ENCODE results near the gene ADCY3.

ADCY3 gene

DNA sequence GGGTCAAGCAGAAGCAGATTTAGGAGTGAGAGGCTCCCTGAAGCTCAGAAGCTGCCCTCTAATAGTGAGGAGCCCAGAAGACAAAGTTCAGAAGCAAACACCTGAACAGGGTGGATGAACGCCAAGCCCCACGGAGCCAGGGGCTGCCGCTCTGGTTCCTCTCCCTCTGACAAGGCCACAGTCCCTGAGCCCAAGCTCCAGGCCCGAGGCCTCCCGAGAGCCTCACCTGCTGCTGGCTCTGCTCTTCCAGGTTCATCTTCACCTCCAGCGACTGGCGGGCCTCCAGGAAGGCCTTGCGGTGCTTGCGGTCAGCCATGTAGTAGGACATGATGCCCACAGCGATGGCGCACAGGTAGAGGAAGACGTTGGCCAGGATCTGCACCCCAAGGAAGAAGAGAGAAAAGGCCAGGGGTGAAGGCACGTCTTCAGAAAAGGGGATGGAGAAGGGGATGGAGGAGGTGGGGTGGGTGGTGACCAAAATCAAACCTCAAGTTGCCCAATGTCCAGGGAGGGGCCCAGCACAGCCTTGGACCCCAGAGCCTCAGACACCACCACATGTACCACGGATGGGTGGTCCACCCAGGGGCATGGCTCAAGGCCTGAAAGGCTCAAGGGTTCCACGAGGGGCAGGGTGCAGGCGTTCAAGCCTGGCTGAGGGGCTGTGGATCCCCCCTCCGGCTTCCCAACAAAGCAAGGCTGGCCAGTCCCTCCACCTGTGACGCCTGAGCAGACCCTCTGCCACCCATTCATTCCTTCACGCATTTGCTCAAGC is 47.5 kb downstream of the ADCY3 start:
- no peak for DNase-seq

GRCh38 chr2:24871852-24872333 is 48.1 kb downstream of the ADCY3 start:
- no peak for DNase-seq

DNA sequence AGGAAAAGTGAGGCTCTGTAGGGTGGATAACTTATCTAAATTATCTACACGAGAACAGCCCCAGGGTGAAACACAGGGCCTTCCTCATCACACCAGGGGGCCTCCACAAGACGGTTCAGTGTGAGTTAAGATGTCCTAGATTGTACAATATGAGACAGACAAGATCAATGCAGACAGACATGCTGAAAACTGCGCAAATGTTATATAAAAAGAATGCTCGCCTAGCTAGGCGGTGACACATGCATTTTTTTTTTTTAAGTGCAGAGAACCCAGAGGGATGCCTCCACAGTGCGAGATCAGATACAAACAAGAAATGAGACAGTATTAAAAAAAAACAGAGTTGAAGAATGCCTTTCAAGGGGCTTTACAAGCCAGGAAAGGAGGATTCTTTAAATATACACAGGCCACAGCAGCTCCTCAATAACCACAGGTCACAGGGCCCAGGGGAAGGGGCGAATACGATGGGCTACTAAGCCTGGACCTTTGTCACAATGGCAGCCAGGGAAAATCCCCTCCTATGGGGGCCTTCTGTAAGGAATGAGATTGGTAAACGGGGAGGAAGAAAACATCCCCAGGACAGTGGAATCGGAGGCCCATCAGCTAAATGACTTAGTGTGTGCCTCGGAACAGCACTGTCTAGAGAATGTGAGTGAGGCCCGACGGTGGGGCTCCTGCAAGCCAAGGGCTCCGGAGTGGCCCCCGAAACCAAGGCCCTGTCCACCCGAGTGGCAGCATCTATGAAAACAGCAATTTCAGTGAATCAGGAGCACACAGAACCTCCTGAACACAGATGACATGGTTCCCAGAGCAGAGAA is 48.9 kb downstream of the ADCY3 start:
- no peak for DNase-seq

DNA sequence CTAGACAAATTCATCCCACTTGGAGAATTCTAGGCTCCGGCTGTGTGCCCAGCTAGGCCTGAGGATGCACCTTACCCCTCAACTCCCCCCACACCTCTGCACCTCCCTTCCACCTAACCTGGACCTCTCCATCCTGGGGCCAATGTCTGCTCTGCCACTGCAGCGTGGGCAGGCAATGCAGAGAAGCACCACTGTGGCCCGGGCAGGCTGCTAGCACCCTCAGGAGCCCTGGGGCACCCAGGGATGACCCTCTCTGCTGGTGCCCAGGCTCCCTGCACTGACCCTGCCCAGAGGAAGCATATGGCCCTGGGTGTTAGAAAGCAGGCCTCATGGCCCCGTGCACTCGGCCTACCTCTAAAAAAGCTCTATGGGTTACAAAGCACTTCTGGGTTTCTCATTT is 49.6 kb downstream of the ADCY3 start:
- no peak for DNase-seq

GRCh38 chr2:24866946-24867345 is 53.1 kb downstream of the ADCY3 start:
- no peak for DNase-seq

- DNase-seq = no peak
These were observed 56.4 kb downstream of the ADCY3 start for GRCh38 chr2:24863641-24864040.

- no peak for DNase-seq
These were observed 58.5 kb downstream of the ADCY3 start for GRCh38 chr2:24861500-24861899.

DNA sequence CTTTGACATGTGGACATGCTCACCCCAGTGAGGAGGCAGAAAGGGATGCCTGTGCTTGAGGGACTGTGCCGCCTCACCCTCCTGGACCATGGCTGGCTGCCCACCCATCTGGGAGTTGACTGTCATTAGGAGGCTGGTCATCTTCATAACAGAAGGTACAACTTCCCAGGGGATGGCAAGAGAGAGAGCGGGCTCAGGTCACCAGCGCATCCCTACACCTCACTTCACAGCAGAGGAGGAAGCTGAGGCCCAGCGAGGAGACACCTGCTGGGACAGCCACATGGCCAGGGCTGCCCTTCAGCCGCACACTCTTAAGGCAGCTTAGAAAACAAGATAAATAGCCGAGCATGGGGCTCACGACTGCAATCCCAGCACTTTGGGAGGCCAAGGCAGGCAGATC is 59.4 kb downstream of the ADCY3 start:
- DNase-seq = no peak

GRCh38 chr2:24859968-24860600 is 60.0 kb downstream of the ADCY3 start:
- no peak for DNase-seq

- no peak for DNase-seq
These were observed 61.0 kb downstream of the ADCY3 start for GRCh38 chr2:24858996-24859395.

DNA sequence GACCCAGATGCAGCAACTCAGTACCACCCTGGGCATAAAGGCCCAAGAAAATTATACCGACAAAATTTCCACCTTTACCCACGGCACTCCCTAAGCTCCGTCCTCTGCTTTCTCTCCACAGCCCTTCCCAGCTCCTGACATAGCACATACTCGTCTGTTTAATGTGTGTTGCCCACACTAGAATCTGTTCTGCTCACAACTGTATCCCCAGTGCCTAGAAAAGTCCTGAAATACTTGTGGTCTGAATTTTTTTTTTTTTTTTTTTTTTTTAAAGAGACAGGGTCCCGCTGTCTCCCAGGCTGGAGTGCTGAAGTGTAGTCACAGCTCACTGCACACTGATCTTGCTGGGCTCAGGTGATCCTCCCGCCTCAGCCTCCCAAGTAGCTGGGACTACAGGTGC is 62.3 kb downstream of the ADCY3 start:
- no peak for DNase-seq

DNA sequence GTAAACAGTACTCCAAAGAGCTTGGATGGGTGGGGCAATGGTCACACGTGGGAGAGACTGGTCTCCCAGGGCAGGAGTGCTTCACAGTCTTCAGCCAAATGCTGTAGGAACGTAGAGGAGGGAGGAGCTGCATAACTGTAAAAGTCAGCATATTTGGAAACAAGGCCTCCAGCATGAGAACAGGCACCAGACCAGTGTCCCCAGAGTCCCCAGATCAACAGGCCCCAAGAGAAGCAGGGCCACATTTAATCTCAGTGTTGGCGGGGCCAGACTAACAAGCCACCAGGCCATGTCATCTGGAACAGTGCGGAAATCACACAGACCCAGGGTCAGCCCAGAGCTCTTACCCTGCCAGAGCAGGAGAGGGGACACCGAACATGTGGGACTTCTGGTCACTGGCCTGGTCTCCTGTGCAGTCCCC is 63.2 kb downstream of the ADCY3 start:
- no peak for DNase-seq

- no peak for DNase-seq
These were observed 64.3 kb downstream of the ADCY3 start for GRCh38 chr2:24855726-24856125.

DNA sequence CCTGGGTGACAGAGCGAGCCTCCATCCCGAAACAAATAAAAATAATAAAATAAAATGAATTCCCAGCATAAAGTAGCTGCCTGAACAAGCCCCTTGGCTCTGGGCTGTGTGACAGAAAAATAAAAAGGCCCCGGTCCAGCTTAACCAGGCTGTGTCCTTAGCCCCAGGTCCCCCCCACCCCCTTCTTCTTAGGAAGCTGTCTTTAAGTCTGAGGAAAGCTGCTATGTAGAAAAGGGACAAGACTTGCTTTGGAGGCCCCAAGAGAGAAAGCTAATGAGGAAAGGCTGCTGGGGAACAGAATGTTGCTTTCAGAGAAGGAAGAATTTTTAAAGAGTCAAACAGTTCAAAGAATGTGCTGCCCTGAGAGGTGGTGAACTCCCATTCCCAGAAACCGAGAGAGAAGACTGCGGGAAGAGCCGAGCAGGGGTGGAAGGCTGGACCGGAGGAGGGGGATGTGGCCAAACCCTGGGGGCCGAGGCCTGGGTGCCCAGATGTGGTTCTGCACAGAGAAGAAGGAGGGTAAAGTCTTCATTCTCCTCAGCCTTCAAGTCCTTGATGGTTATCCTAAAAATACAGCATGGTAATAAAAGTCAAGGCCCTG is 64.9 kb downstream of the ADCY3 start:
- no peak for DNase-seq

DNA sequence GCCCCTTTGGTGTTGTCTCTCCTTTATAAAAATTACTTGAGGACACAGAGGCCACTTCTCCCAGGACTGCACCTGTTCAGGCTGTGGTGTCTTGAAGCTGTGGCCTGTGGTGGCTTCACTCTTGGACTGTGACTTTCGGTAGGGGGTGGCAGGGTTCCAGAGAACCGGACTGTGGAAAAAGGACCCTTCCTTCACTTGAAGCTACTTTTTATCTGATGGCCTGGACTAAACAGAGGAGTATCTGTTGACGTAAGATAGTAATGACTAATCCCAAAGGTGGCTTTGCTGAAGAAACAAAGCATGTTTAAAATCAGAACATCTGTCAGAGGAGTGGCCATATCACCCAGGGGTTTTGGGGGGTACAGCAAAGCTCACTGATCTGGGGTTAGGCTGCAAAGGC is 66.0 kb downstream of the ADCY3 start:
- DNase-seq = no peak

- DNase-seq = no peak
These were observed 67.0 kb downstream of the ADCY3 start for GRCh38 chr2:24853046-24853445.

- no peak for DNase-seq
These were observed 67.5 kb downstream of the ADCY3 start for GRCh38 chr2:24852431-24853020.

DNA sequence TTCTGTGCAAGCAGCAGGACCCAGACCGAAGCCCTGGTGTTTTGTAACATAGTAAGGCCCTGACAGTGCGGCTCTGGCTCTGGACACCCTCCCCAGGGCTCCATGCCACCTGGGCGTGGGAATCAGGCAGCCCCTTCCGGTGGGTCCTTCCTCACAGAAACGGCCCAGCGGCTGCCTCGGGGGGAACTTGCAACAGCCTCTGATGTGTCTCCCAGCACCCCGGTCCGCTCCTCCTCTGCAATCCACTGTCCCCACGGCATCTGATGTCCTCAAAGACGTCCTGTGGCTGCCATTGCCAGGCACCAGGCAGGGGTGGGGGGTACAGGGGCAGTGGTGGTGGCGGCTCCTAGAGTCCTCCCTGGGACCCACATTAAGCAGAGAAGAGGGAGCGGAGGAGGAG is 68.0 kb downstream of the ADCY3 start:
- DNase-seq = no peak

GRCh38 chr2:24850944-24851343 is 69.1 kb downstream of the ADCY3 start:
- DNase-seq = no peak

DNA sequence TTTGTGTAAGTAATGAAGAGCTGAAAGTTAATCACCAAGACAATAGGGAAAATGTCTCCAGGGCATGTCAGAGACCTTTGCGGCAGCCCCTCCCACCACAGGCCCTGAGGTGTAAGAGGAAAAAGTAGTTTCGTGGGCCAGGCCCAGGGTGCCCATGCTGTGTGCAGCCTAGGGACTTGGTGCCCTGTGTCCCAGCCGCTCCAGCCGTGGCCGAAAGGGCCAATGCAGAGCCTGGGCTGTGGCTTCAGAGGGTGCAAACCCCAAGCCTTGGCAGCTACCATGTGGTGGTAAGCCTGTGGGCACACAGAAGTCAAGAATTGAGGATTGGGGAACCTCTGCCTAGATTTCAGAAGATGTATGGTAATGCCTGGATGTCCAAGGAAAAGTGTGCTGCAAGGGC is 74.3 kb downstream of the ADCY3 start:
- no peak for DNase-seq

GRCh38 chr2:24844023-24844685 is 75.9 kb downstream of the ADCY3 start:
- no peak for DNase-seq

GRCh38 chr2:24843330-24843860 is 76.6 kb downstream of the ADCY3 start:
- DNase-seq = no peak
